Mucosa of gallbladder (tissue), 1 donor: ENCODE measurements around the gene YPEL1. TPM values are rescaled to one million over a fixed set of nuclear protein-coding genes. Genes with fewer than 3 reads are reported as not detected.

ENCODE experiments used
- DNase-seq: peaks from one replicate; pipeline ENCODE4 v3.0.0-alpha.2; 2020; ENCODE audit warnings: low spot score
- total RNA-seq: library from RNA; stranded (reverse); gene quantifications from one replicate; pipeline ENCODE4 v1.2.1, GENCODE V29; 2021
- donor health status: DM: no; HTN: no; CAD: no.

The YPEL1 gene, protein sequence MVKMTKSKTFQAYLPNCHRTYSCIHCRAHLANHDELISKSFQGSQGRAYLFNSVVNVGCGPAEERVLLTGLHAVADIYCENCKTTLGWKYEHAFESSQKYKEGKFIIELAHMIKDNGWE
- total RNA-seq = 10.0 TPM

DNA sequence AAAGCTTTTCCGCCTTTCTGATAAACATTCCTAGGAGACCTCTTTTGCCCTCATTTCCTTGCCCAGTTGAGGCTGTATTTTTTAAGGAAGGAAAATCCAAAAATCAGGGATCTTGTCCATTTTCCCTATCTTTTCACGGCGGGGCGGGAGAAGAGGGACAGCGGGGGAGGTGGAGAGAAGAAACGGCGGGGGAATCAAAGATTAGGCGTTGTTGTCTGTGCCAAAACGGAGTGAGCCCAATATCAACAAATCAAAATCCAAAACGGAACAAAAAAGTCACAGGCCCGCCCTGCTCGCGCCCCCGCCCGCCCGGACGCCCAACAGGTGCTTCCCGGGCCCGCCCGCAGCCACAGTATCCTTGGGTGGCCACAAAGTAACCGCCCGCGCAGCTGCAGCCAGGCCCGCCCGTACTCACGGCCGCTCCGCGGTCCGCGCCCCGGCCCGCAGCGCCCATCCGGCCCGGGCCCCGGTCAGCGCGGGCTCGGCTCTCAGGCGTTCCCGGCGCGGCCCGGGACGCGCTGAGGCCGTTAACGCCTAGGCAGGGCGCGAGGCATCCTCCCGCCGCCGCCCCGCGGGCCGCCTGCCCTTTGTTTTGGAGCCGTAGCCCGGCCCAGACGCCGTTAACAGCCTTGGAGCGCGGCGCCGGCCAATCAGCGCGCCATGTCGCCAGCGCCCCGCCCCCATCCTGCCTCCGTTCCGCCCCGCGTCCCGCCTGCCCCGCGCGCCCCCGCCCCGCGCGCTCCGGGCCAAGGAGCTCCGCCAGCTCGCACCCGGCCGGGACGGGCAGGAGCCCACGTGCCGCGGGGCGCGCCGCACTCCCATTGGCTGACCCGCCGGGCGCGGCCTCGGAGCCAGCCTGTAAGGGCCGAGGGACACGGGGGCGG is at the start of gene YPEL1:
TSS of gene YPEL1 (minus strand) at position 595 of the 884 bp plus-strand sequence. CDS start 25,050 bp downstream, outside the sequence.
- DNase-seq = peak; percentile 98

DNA sequence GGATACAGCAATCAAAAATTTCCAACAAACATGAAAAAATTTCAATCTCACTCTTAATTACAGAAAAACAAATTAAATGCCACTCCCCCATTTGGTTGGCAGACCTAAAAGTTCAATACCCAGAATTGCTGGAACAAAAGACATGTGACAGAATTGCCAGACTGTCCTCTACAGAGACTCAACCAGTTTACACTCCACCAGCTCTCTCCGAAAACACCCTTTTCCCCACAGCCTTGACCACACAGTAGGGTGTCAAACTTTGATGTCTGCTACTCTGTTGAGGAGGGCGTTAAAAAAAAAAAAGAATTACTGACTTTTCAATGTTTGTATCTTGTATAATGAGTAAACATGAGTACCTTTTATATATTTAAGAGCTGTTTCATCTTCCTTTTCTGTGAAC is 44.7 kb upstream of the YPEL1 start:
- no peak for DNase-seq

DNA sequence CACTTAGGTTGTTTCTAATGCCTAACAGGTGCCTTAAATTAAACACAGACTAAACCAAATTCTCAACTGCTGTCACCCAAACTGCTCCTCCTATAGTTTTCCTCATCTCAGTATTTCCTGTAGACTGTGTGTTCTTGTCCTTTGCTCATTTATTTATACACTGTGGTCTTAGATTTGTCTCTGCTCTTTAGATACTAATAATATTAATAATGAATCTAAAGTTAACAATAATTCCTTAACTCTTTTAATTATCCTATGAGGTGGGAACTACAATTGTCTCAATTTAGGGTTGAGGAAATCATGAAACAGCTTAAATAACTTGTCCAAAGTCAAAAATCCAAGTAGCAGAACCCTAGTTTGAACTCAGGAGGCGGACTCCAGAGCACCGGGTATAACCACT is 43.9 kb upstream of the YPEL1 start:
- DNase-seq = no peak

DNA sequence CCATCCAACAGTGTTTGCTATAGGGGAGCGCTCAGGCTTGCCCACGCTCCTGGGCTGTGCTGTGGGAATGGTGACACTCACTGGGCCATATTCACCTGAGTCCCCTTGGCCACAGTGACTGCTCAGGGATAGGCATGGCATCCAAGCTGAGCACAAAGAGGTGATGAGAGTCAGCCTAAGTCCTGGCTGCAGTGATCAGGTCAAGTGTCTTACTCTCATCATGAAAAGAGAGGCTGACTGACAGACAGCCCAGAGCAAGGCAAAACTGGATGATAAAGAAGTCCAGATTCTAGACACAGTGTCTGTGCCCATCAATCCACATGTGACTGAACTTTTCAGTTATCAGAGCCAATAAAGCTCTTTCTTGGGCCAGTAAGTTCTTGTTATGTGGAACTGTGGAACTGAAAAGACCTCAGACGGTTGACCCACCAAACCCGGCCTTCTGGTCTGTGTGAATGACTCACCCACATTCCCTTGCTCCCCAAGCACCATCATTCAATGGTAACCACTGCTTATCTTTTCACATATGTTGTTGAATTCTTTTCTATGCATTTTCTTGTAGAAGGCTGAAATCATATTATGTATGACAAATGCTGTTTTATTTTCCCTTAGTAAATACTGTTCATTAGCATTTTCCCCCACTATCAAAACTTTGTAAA is 43.2 kb upstream of the YPEL1 start:
- no peak for DNase-seq

DNA sequence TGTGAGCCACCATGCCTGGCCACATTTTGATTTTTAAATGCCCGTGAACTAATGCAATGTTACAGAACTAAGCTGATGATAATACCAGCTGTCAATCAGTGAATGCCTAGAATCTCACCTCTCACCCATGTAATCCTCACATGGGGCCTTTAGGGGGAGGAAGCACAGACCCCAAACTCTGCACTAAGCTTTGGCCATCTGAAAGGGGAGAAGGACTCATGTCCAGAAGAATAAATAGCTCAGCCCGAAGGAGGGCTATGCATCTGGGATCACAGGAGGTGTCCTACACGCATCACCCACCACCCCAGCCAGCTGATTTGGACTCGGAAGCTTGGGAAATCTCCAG is 36.0 kb upstream of the YPEL1 start:
- DNase-seq = no peak

DNA sequence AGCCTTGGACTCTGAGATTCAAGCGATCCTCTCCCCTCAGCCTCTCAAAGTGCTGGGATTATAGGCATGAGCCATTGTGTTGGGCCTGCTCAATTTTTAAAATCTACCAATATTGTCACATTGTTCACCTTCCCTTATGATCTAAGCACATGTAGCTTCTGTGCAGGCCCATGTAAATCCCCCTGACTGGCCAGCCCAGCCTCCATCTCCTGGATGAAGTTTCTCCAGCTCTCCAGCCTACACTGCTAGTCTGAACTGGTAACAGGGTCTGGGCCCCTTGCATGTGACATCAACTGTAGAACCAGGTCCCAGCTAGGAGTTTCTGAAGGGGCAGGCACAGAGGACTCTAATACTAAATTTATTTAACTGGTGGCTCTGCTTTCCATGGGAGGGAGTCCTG is 32.8 kb upstream of the YPEL1 start:
- DNase-seq = no peak

DNA sequence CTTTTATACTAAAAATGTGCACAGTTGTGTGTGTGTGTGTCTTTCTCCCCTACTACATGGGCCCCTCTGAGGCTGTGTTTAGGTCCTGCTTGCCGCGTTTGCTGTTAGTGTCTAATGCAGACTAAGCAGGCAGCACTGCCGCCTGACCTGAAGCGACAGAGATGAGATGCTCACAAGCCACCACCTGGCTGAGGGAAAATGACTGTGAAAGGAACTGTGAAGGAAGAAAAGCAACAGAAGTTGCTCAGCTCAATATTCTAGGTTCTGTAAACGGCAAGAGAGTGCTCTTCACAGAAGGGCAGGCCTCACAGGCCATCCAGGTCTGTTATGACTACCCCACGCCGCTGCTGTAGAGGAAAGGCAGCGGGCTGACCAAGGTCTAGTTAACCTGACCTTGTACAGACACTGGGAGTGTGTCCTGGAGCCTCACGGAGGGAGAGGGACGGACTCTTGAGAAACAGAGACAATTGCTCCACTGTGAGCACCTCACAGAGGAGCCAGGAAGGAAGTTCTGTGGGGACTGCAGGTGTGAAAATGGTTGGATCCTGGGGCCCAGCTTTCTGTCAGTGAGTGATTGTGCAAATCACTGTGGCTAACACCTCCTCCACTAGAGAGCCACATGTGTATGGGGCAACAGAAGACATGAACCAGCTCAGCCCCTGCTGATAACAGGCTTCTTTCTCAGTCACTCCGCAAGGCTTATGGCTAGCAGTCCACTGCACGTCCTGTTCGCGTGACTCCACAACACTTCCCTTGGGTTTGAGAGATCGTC is 31.3 kb upstream of the YPEL1 start:
- DNase-seq = peak; percentile 15

DNA sequence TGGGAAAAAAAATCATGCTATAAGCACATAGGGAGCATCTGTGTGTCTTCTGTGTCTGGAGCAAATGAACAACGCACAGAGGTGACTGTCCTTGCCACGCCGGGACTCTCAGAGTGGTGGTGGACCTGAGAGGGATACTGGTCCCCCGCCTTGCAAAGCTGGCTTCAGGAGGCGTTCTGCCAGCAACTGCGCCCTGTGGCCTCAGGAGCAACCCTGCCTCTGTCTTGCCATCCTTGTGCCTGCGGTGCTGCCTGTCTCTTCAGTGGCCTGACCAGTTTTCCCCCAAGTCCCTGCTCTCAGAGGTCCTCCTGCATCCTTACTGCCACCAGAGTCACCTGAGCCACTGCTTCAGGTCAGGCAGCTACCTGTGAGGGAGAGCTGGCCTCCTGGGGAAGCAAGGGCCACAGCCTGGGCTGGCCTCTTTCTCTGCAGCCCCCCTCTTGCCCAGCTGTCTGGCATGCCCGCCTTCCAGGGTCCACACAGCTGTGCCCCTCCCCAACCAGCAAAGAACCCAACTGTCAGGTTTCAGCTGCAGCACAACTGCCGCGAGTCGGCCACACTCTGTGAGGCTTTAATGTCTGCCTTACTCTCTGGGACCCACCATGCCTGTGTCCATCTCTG is 30.4 kb upstream of the YPEL1 start:
- DNase-seq = no peak

DNA sequence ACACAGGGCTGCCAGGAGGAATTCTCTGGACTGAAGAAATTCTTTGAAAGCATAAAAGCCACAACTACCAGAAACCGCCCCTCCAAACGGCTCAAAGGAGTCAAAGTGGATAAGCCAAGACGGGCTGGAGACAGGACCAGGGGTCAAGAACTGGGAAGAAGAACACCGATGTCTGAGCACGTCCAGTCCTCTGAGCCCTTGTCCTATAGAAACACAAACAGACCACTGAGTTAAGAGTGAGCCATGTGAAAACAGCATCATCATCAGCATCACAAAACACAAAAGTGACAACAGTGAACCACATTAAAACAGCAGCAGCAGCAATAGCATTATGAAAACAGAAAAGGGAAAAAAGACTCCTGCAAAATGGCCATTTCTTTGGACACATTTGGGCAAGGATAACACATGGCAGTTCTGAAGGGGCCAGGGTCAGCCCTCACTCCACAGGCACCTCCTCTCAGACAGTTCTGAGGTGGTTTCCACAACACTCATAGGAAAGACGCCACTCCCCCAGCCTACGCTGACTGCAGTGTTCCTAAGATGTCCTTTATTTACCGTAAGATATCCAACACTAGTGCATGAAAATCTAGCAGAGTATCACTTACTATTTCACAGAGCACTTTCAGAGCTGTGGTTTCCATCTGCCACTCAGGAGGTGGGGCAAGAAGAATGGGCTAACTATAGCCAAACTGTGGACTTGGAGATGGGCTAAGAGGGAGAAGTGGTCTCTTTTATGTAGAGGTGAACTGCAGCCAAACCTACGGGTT is 28.6 kb upstream of the YPEL1 start:
- no peak for DNase-seq

DNA sequence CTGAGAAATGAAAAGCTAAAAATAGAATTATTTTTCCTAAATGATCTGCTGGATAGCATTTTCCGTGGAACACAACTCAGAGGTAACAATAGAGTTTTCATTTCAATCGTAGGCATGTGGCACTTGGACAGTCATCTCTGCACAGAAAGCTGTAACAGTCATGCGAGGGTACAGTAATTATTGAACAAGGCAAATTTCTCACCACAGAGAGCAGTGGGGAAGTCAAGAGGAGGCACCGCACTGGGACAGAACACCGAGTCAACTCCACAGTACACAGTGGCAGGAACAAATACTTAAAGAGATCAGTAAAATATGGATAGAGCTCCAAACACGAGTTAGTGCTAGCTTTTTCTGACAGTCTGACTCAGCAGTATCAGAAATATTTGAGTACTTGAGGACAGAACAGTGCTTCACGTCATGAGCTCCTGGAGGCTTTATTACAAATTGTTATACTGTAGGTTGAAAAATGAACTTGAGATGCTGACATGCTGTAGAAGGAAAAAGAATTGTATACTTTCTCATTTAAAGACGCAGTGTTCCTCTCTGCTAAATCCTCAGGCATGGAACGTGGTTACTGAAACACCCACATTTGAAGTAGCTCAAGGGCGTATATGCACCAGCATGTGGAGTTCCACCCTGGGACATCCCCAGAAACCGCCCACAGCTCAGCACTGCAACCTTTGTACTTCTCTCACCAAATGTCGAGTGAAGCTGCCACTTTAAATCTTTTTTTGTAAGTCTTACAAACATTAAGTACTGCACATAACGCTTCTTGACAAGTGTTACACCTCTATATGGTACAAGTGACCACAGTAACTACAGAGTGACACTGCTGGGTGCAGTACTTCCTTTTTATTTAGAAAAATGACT is 27.4 kb upstream of the YPEL1 start:
- no peak for DNase-seq

DNA sequence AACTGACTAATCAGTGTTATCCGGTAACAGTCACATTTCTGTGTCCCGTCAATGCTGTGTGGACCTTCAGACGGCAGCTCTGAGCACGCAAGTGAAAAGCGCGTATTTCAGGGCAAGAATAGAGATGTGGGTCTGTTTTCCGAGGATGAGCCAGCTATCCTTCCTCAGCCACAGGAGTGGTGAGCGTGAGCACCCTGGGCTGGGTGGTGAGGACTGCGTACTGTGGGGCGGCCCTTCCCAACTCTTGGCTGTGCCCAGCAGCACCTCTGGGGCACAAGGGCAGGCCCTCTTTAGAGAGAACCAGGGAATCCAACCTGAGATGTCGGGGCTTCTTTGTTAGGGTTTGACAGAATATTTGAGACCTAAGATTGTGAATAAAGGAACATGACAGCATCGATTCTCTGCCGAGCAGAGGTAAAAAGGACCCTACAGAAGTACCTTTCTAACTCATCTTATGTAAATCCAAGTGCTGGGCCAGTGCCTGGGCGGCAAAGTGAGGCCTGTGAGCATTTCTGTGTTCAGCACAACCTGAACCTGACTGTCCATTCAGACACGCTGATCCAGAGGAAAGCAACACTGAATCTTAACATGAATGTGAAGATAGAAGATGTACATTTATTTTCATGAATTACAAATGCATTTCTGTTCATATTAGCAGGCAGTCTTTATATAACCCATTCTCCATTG is 26.5 kb upstream of the YPEL1 start:
- DNase-seq = no peak

DNA sequence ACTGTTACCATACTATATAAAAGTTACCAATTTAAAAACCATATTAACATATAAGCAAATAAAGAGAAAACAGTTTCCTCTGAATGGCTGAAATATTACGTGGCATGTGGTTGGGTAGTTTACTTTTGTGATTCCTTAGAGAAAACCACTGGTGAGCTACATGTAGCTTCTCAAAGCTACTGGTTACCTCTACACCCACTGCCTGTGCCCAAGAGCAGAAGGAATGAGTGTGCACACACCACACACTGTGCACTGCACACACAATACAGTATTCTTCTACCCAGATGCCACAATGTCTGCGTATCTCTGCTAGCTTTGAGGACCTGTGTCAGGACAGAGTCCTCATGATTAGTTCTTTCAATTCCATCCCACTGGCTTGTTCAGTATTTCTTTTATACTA is 25.5 kb upstream of the YPEL1 start:
- DNase-seq = no peak

DNA sequence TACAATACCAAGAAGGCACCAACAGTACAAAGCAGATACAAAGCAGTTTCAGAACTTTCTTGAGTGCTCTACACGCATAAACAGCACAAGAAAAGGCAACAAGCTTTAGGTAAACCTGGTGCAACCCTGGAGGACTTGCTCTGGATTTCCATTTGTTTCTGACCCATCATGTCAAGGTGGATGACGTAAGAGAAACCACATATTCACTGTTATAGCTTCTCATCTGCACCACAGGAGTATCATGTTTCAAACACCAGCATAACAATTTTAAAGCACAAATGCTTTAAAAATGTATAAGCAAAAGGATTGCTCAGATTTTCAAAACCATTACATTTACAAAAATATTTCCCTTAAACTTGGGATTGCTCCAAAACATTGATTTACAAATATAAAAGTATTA is 25.0 kb upstream of the YPEL1 start:
- DNase-seq = no peak

DNA sequence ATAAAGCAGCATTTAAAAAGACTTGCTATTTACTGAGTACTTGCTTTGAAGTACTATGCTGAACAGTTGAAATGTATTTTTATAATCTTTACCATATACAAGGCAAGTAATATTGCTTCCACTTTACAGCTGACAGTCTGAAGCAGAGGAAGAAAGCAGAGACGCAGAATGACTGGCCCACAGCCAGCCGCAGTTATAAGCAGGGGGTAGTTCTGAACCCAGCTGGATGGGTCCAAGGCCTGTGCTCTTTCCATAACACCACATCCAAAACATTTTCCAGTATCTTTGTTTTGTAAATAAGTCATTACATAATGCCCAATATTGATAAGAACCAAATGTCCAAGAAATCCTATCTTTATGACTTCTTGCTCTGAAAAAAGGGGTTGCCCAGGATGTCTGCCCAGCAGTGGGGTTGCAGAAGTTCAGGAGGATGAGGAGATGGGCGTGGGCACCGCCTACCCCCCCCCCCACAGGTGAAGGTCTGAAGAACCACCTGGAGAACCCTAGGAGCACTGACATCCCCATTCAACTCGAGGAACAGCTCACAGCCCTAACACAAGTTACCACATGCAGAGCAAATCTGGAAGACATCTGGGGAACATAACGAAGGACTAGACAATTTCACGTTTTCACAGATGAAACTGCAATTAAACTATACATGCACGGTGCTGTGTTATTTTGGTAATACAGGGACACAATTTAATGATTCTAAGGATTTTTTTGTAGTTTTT is 24.2 kb upstream of the YPEL1 start:
- DNase-seq = no peak

DNA sequence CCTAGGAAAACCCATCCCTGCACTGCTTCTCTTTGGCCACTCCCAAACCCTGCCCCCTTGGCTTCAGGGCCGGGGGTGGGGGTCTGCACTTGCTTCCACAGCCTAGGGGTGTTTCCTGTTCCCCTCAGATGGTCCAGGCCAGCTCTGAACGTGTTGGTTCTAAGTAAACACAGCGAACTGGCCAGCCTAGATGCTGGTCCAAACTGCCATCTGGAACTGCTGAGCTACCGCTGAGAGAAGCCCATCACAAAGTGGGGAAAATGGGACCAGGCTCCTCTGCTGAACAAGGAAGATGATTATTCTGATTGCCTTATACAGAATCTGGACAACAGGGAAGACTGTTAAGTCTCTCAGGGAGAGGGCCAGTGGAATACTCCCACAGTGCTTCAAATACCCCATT is 23.5 kb upstream of the YPEL1 start:
- DNase-seq = no peak

DNA sequence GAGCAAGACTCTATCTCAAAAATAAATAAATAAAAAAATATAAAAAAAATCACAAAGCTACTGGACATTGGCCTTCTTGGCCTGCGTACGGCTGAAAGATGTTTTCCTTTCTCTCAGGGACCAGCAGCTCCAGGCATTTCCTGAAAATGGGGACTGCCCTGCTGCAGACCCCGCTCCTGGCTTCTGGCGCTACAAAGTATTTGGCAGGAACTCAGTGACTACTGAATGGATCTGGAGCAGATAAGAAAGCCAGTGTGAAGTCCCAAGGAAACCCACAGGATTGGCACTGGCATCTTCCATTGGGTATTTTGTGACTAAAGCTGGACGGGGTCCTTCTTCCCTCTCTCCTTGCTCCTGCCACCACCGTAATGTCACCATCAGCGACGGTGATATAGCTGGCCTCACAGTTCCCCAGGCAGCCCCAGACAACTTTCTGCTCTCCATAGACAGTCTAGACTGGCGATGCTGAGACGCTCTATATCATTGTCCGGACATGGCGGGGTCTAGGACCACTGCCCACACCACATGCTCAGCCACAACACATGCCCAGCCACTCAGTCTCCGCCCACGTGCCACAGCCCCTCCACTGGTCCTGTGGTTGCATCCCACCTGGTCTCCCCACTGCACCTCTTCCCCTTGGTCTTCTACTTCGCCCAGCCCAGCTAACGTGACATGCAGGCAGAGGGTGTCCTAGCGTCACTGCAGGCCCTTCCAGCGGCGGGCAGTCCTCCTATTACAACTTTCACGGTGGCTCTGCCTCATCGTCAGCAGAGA is 22.7 kb upstream of the YPEL1 start:
- no peak for DNase-seq

DNA sequence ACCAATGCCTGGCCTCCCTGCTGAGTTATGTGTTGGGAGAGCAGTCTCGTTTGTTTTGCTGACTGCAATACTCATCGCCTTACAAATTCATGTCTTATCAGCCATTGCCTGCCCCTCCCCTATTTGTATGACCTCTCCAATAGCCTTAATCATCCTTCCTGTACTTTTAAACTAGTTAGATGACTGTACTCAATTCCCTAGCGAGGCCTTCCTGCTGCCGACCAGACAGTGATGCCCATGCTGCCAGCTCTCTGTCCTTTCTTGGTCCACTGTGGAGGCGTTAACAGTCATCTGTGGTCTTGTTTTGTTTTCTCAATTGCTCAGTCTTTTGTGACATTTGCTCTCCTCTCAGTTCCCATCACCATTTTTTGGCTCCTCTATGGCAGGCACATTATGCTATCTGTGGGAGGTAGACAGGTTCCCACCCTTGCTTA is 20.3 kb upstream of the YPEL1 start:
- no peak for DNase-seq

DNA sequence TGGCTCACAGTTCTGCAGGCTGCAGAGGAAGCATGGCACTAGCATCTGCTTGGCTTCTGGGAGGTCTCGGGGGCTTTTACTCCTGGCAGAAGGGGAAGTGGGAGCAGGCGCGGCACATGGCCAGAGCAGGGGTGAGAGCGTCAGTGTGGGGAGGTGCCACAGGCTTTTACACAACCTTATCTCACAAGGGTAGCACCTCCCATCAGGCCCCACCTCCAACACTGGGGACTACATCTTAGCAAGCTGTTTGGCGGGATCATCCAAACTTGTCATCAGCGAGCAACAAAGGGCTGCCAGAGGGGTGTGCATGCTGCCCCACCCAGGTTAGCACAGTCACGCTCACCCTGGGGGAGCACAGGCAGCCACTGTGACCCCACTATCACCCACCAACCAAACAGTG is 18.9 kb upstream of the YPEL1 start:
- DNase-seq = no peak
